SH-SY5Y (cell line): Measurements from ENCODE around the gene FBL.

Source experiments
- GATA2 ChIP-seq: IDR thresholded peaks from 2 replicates; pipeline ENCODE4 v1.6.1; 2011; ENCODE audit warnings: mild to moderate bottlenecking, low read depth, low read length
- GATA3 ChIP-seq: IDR thresholded peaks from 2 replicates; pipeline ENCODE4 v1.6.1; 2011; ENCODE audit warnings: low read depth, mild to moderate bottlenecking, low read length, moderate library complexity

DNA sequence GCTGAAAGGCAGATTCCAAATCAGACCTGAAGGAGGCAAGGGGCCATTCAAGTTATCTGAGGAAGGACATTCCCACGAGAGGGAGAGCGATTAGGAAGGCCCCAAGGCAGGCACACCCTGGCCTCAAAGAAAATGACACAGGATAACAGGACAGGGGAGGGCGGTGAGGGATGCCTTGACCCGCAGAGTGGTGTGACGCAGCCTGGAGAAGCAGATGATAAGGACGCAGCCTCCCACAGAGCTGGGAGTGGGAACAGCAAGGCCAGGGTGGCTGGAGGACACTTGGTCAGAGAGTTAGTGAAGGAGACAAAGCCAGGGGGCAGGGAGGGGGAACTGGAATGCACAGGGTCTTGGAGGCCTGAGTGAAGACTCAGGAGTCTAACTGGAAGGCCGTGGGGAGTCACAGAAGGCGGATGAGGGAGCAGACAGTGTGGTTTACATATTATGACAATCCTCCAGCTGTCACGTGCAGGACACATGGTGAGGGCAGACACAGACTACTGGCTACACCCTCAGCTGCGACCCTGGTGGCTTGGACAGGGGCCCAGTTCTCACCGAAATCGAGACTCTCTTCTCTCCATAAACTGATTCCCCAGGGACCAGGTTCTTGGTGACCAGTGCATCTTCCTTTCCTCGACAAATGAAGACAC lies 6.4 kb downstream of the FBL start:
- TF ChIP-seq GATA2 (no peak), GATA3 (no peak)
